GM19324 (cell line): ENCODE data around the gene USP3.

ENCODE experiments used
- ATAC-seq: cut with Tn5 transposase; IDR thresholded peaks from one replicate; pipeline ENCODE4 v1.9.1; 2021; ENCODE audit warnings: mild to moderate bottlenecking, moderate library complexity; ENCODE audit not compliant: unreplicated experiment, low FRiP score

The USP3 gene

DNA sequence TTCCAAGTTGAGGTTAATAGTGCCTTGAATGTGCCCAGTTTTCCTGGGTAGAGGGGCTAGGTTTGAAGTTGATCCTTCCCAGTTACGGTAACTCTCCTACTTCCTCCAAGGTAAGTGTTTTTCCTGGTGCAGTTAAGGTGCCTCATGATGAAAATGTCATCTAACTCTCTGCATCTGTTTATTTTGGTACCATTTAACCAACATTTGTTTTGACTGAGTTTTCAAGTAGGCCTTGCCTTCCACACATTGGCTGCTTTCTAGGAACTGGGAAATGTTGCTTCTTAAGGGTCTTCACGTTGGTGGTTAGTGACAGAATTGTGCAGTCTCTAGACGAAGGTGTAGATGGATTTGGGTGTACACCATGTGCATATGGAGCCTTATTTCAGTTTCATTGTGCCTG is 31.3 kb downstream of the USP3 start:
- ATAC-seq = no peak

DNA sequence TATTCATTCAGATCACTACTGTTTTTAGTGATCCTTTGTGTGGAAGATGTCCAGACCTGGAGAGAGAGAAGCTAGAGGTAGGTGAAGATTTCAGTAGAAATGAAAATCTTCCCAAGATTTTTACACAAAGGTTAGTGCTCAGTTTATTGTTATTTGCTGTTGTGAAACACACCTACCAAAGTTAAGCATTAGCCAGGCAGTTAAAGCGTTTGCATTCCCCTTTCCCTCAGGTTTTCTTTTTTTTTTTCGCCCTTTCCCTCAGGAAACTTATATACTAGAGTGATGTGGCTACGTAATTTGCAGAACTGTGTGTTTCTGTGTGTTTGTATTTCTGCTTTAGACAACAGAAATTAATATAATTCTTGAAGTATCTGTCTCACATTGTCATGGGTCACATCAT is 34.5 kb downstream of the USP3 start:
- ATAC-seq = no peak

DNA sequence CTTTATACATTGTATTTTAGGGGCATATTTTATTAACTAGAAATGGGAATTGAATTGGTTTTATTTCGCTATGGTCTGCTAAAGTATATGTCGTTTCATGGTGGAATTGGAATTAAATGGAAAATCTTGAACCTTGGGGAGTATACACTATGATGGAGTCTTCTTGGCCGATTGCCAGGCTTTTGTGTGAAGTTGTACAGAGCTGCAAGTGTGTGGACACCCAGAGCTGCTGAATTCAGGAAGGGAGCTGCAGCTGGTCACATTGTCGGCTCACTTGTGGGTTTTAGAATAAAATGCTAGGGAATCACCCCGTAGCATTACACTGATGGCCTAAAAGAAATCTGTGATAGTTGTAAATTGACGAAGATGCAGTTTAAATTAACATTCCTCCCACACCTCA is 35.1 kb downstream of the USP3 start:
- ATAC-seq = no peak

DNA sequence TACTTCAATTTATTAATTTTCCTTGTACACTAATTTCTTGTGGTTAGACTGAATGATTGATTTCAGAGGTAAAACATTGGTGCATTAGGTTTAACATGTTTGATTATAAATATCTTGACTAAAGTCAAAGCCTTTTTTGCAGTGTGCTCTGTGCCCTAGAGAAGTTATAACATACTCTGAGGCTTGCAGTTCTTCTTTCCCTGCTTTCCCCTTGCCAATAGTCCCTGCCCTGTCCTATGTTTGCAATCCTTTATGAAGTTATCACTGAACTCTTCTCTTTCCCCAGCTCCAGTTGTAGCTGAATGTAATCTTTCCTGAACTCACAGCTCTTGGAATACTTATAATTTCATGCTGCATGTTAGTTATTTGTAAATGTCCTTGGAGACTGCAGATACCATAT is 35.6 kb downstream of the USP3 start:
- no peak for ATAC-seq

DNA sequence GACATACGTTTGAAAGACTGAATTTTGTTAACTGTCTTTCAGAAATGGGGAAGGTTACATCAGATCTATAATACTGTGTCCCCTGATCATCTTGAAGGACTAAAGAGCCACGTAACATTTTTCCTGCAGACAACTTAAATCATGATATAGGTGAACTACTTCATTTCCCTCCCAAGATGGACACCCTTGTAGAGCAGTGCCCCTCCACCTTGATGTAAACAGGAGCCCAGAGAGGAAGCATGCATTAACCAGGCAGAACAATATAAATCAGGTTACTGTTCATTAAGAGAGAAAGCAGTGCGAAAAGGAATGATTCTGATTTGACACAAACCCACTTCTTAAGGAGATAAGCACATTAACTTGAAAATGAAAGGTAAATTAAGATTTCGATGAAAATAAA is 36.1 kb downstream of the USP3 start:
- ATAC-seq = no peak

DNA sequence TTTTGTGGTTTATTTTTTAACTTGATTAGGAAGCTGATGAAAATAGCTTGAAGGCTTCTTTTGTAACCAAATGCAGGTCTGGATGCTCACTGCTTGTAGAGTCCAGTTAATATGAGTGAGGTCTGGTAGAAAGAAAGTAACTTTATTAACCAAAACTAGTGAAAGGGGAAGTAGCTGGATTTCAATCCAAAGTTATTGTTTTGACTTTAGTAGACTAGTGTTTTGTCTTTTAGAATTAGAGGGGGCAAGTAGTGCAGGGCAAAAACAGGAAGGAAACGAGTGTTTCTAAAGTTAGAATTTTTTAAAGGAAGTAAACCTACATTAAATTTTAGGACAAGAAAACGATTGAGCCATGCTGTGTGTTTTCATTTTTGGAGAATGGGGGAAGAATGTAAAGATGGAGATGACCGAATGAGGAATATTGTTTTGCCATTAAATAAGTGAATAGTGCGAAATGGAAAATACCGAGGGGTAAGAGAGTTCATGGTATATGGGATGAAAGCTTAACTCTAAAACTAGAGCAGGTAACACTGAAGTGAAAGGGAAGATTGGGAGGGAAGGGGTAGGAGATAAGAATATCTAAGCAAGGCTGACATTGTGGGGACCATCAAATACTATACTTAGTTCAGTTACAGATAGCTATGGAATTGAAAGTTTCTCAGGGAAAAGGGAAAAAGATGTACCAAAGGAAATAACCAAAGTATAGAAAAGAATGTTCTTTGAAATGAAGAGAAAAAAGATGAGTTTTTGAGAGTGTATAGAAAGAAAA is 40.0 kb downstream of the USP3 start:
- no peak for ATAC-seq

DNA sequence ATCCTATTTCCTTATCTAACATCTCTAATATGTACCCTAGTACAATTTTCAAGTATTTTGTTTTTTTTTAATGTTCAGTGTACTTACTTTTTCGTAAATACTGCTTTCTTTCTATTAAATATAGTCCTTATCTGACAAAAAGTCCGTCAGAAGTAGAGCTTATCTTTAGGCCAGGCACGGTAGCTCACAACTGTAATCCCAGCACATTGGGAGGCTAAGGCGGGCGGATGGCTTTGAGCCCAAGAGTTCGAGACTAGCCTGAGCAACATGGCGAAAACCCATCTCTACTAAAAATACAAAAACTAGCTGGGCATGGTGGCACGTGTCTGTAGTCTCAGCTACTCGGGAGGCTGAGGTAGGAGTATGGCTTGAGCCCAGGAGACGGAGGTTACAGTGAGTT is 41.1 kb downstream of the USP3 start:
- no peak for ATAC-seq

DNA sequence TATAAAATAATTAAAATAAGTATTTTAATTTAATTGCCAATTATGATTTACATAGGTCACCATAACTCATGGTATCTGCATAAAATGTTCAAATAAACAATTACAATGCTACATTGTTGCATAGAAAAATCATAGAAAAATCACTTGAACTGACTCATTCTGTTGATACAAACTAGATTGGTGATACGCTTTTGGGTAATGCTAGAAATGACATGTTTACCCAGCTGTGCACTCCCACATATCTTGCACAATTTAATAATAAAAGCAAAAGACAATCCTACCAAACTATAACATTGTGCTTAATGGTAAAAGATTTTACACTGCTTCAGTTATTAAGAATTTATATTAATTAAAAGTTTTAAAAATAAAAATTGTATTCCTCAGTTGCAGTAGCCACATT is 47.0 kb downstream of the USP3 start:
- ATAC-seq = no peak

DNA sequence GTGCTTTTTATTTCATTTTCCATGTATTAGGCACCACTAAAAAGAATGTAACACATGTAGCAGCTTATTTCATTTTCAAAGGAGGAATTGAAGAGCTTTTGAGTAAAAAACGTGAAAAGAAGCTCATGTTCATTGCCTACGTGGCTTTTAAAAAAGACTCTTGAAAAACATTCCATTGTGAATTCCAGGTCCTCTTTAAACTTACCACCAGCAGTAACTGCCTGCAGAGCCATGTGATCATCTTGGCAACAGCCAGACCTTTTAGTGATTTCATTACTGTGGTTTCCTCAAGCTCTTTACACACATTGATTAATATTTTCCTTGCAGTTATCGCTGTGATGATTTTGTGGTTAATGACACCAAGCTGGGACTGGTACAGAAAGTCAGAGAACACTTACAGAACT is 49.0 kb downstream of the USP3 start:
- ATAC-seq = no peak

DNA sequence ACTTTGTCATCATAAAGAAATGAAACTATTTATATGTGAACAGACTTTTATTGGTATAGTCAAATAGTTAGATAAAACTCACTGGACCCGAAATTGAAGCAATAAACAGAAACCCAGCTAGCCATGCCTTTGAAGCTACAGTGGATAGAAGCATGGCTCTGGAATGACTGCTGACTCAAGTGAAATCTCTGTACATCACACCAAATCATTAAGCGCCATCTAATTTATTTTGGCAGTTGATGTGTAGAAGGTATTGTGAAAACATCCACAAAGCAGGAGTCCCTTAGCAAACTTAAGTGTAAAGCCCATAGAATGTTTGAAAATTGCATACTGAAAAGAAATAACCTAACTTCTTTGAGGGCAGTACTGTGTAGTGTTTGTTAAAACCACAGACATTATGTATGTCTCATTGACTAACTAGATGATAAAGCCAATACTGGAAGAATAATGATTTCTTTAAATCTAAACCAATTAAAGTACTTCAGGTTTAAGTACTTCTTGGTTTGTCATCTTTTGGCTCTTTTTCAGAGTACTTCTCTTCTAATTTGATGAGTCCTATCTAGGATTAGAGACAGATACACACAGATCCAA is 50.0 kb downstream of the USP3 start:
- ATAC-seq = no peak

DNA sequence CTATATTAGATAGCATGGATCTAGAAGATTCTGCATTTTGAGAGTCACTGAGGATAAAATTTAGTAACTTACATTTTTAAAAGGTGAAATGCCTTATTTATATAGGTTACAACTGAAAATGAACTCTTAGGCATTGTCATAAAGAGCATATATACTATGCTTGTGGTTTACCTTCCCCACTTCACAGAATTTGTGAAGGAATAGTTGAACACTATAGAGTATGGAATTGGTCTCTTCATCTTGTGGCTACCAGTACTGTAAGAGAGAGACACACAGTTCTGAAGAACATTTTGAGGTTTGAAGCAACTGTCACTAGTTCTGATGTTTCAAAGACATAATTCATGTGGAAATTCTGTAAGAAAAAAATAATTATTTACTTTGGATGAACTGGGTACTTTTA is 51.1 kb downstream of the USP3 start:
- ATAC-seq = no peak

DNA sequence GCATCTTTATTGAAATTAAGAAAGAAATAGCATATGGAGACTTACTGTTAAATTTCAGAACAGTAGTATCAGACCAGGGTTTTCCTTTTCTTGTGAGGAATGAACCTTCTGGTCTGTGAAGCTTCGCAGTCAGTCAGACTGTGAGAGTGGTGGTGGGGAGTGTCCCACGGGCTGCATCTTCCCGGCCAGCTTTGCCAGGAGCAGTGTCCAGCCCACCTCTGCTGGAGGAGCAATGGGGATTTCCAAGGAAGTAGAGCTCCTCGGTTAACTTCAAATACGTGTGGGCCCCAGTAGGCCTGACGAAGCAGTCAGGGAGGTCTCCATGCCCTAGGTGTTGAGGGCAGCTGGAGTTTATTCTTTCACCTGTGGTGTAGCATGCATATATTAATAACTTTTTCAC is 51.9 kb downstream of the USP3 start:
- ATAC-seq = no peak

DNA sequence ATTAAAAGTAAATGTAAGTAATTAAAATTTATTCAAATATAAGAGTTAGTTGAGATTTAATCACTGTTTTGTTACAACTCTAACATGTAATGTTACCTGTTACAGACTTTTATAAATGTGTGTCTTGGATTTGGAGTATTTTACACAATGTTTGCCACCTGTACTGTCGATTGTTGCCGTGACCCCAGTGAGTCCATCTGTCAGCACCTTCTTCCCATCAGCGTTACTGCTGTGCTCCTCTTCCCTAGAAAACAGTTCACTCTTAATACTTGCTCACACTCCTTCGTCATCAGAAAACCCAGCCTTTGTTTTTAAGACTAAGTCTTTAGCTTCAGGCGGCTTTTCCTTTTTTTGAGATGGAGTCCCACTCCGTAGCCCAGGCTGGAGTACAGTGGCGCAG is 52.3 kb downstream of the USP3 start:
- ATAC-seq = no peak

DNA sequence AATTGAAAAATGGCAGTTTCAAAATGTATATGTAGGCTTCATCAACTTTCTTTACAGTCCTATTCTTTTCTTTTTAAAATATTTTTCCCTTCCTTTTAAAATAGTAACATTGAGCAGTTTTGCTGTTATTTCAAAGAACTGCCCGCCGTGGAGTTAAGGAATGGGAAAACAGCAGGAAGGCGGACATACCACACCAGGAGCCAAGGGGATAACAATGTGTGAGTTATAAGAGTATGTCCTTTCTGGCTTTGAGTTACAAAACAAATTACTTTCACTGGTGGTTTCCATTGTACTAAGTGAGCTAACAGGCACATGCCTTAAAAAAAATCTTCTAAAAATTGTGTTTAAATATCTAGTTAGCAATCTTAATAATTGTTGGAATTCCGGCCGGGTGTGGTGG is 55.4 kb downstream of the USP3 start:
- ATAC-seq = no peak

DNA sequence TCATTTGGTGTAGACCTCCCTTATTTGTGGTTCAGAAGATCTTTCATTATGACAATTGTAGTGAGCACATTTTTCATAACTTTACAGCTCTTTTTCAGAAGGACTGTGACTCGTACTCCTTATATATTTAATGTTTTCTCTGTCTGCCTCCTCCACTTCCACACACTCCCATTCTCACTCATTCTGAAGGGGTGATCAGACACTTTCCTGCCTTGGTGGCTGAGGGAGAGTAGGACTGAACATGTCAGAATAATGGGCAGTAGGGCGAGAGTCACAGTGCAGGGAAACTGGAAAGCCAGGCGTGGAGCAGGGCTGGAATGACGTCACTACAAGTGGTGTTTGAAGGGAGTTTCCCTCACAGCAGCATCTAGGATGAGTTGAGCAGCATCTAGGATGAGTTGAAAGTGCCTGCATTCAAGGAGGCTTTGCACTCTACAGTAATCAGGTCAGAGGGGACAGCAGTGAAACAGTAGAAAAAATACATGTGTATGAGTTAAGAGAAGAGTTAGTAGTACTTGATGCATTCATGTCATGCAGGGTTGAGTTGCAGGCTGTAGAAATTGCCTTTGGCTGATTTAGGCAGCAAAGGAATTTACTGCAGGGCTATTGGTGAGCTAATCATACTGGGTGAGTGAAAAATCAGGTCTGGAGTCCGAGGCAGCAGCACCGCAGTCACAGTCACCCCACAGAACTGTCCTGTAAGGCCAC is 56.5 kb downstream of the USP3 start:
- ATAC-seq = no peak

DNA sequence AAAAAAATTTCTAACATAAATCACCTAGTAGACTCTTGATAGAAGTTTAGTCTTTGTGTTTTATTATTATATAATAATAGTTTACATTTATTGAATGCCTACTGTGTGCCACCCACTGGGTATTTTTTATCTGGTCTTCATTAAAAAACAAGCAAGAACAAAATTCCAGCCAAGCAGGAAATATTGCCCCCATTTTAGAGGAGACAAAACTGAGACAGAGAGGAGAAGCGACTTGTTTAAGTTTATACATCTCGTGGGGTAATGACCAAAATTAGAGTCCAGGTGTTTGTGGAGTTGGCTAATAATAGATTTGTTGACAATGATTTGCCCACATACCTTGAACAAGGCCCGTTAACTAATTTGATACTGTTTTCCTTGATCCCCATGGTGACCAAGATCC is 59.7 kb downstream of the USP3 start:
- no peak for ATAC-seq

DNA sequence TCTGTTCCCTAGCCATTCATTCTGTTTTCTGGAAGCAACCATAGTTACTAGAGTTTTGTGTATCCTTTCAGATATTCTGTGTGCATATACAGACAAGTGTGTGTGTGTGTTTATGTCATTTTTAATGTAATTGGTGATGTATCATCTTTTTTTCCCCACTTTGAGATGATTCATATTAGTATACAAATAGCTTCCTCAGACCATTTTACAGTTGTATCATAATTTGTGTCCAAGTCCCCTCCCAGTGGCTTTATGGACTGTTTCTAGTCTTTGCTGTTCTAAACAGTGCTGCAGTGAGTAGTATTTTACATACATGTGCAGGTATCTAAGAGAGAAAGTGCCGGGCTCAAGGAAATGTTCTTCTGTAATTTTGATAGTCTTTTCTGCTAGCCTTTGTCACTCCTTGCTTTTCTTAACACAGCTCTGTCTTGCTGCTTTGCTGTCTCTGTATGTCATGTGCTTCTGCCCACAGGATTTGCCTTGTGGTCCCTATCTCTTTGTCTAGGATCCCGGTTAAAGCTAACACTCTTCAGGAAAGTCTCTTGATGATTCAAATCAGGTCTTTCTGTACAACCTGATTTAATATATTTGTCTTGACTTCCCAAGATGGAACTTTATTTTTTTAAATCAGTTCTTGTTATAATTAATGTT is 61.3 kb downstream of the USP3 start:
- ATAC-seq = no peak

DNA sequence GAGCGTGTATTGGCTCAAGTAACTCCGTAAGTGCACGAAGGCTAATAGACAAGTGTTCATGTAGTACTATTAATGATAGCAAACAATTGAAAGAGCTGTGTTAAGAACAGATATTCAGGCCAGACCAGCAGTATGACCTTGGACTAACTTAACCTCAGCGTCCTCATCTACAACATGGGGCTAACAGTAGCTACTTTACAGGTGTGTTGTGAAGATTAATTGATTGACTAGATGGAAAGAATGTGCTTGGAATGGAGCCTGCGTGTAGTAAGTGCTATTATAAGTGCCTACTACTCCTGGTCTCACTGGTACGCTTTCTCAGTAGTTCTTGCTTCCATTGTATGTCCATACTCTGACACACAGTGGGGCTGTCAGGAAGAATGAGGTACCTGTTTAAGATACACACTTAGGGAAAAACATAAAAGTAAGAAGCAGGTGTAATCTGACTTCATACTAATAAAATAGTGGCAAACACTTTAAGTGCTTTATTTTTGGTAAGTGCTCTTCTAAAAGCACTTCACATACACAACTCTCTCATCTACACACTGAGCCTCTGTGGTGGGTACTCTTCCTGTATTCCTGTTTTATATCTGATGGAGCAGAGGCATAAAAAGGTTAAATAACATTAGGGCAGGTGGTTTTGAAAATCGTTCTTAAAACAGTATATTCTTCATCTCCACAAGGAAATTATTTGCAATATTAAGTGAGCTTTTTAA is 68.5 kb downstream of the USP3 start:
- ATAC-seq = no peak

DNA sequence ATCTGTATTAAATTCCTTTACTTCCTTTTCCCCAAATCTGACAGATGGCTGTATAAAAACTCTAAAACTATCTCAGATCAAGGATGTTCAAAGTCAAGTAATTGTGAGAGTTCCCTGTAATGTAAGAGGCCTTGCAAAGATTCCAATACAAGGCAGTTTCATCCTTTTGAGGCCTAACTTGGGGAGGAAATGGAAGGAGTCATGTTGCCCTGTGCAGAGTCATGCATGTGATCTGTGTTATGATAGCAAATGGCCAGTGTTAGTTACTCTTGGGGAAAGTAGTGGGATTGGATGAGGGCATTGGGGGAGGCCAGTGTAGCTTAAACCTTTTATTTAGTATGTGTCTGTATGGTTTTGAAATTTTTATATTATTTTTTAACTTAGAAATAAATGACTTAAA is 69.1 kb downstream of the USP3 start:
- ATAC-seq = no peak

DNA sequence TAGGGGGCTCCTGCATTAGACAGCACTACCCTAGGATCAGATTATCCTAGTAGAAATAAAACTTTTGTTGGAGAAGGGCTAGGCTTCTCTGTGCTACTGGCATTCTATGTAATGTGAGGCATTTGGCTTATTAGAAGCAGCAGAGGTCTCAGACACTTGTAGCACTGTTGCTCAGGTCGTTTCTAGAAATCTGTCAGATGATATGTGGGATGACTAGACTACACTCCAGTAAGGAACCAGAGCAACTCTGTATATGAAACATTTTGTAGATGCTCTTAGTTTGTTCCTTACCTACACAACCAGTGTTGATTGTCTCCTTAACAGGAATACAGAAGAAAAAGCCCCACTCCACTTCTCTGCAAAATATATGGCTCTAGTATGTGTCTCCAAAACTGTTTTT is 70.9 kb downstream of the USP3 start:
- no peak for ATAC-seq

DNA sequence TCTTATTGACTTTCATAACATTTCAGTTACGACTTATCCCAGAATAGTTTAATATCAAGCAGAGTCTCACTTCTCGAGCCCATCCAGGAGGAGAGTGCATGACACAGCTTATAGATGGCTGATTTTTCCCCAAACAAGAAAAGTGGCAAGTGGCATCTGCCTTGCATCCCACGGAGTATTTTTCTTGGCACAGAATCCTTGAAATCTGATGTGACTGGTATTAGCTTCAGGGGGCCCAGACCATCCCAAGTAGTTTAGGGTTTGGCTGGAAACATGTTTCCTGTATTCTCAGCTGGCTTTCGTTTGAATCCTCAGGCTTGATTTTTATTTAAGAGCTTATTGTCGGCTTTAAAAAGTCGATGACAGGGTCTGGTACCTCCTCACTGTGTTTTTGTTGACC is 72.0 kb downstream of the USP3 start:
- ATAC-seq = no peak
